GM12878 (cell line): ENCODE results near the gene SPCS3.

Source experiments
- EZH2 ChIP-seq: IDR thresholded peaks from 2 replicates; pipeline ENCODE4 v1.6.1; 2012; ENCODE audit warnings: low read depth, mild to moderate bottlenecking, control low read depth, inconsistent platforms, low read length, borderline replicate concordance; ENCODE audit not compliant: control insufficient read depth
- LARP7 ChIP-seq: fragments of 450-650 bp; IDR thresholded peaks from 2 replicates; pipeline ENCODE4 v1.6.1; 2017; ENCODE audit warnings: mild to moderate bottlenecking
- ZBTB4 ChIP-seq: fragments of 450-650 bp; formaldehyde crosslinking; IDR thresholded peaks from 2 replicates; pipeline ENCODE4 v1.4.0; 2022; ENCODE audit warnings: mild to moderate bottlenecking, moderate library complexity
- TF ChIP-seq, protein P1 (sequence below): fragments of 150-350 bp; IDR thresholded peaks from 2 replicates; pipeline ENCODE4 v1.6.1; 2016; ENCODE audit warnings: low read depth, low read length

GRCh38 chr4:176377780-176378179 lies 58.0 kb downstream of the SPCS3 start:
- TF ChIP-seq, protein P1, sequence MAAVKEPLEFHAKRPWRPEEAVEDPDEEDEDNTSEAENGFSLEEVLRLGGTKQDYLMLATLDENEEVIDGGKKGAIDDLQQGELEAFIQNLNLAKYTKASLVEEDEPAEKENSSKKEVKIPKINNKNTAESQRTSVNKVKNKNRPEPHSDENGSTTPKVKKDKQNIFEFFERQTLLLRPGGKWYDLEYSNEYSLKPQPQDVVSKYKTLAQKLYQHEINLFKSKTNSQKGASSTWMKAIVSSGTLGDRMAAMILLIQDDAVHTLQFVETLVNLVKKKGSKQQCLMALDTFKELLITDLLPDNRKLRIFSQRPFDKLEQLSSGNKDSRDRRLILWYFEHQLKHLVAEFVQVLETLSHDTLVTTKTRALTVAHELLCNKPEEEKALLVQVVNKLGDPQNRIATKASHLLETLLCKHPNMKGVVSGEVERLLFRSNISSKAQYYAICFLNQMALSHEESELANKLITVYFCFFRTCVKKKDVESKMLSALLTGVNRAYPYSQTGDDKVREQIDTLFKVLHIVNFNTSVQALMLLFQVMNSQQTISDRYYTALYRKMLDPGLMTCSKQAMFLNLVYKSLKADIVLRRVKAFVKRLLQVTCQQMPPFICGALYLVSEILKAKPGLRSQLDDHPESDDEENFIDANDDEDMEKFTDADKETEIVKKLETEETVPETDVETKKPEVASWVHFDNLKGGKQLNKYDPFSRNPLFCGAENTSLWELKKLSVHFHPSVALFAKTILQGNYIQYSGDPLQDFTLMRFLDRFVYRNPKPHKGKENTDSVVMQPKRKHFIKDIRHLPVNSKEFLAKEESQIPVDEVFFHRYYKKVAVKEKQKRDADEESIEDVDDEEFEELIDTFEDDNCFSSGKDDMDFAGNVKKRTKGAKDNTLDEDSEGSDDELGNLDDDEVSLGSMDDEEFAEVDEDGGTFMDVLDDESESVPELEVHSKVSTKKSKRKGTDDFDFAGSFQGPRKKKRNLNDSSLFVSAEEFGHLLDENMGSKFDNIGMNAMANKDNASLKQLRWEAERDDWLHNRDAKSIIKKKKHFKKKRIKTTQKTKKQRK = no peak
- TF ChIP-seq ZBTB4 (CRISPR knock-in tag) (no peak), EZH2 (no peak), LARP7 (no peak)
